Rectal smooth muscle tissue (tissue), 1 donor: Measurements from ENCODE around the gene PEPD.

Source experiments
- H3K27ac ChIP-seq: one replicate; pipeline ENCODE4 v1.7.0; 2013; ENCODE audit warnings: low read depth, low read length, inconsistent platforms
- H3K27me3 ChIP-seq: one replicate; pipeline ENCODE4 v1.7.0; 2013; ENCODE audit warnings: low read length; ENCODE audit not compliant: control insufficient read depth, insufficient read depth
- H3K36me3 ChIP-seq: one replicate; pipeline ENCODE4 v1.7.0; 2013; ENCODE audit warnings: low read length; ENCODE audit not compliant: control insufficient read depth, insufficient read depth
- H3K4me1 ChIP-seq: one replicate; pipeline ENCODE4 v1.7.0; 2013; ENCODE audit warnings: low read length; ENCODE audit not compliant: control insufficient read depth, insufficient read depth
- H3K4me3 ChIP-seq: one replicate; pipeline ENCODE4 v1.7.0; 2013; ENCODE audit warnings: low read length
- H3K9ac ChIP-seq: one replicate; pipeline ENCODE4 v1.7.0; 2013; ENCODE audit warnings: low read length

The PEPD gene

GRCh38 chr19:33532859-33533460 is 11.4 kb upstream of the PEPD start:
- Histone ChIP-seq H3K27me3 (no peaks in the 10 kb centered on the region), H3K36me3 (no peaks in the 10 kb centered on the region), H3K4me3 (no peak overlapping the region), H3K4me1 (no peaks in the 10 kb centered on the region), H3K27ac (no peak overlapping the region), H3K9ac (no peak overlapping the region)

DNA sequence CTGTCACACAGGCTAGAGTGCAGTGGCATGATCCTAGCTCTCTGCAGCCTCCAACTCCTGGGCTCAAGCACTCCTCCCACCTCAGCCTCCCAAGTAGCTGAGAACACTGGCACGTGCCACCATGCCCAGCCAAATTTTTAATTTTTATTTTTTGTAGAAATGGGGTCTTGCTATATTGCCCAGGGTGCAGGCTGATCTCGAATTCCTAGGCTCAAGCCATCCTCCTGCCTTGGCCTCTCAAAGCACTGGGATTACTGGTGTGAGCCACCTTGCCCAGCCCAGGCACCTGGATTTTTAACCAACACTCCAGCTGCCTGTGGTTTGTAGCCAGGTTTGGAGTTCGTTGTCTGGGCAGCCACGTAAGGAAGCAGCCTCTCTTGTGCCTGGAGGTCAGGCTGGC is 9.3 kb upstream of the PEPD start:
- Histone ChIP-seq H3K9ac (no peak overlapping the region), H3K27me3 (no peaks in the 10 kb centered on the region), H3K4me3 (no peak overlapping the region), H3K36me3 (no peaks in the 10 kb centered on the region), H3K4me1 (no peaks in the 10 kb centered on the region), H3K27ac (no peak overlapping the region)

- no peaks in the 10 kb centered on the region for H3K36me3 ChIP-seq
- no peak overlapping the region for H3K9ac ChIP-seq
- no peak overlapping the region for H3K27ac ChIP-seq
- H3K4me3 ChIP-seq: no peak overlapping the region
- H3K4me1 ChIP-seq: no peaks in the 10 kb centered on the region
- no peaks in the 10 kb centered on the region for H3K27me3 ChIP-seq
Observed at GRCh38 chr19:33530296-33530695, 8.7 kb upstream of the PEPD start.

- no peaks in the 10 kb centered on the region for H3K36me3 ChIP-seq
- H3K4me3 ChIP-seq: no peak overlapping the region
- H3K9ac ChIP-seq: no peak overlapping the region
- H3K27ac ChIP-seq: no peak overlapping the region
- no peaks in the 10 kb centered on the region for H3K27me3 ChIP-seq
- H3K4me1 ChIP-seq: no peaks in the 10 kb centered on the region
Observed at GRCh38 chr19:33529094-33529676, 7.6 kb upstream of the PEPD start.

GRCh38 chr19:33528404-33528803 is 6.8 kb upstream of the PEPD start:
- Histone ChIP-seq H3K36me3 (no peaks in the 10 kb centered on the region), H3K9ac (no peak overlapping the region), H3K4me3 (no peak overlapping the region), H3K27ac (no peak overlapping the region), H3K27me3 (no peaks in the 10 kb centered on the region), H3K4me1 (no peaks in the 10 kb centered on the region)

- H3K4me3 ChIP-seq: no peak overlapping the region
- H3K9ac ChIP-seq: no peak overlapping the region
- no peak overlapping the region for H3K27ac ChIP-seq
- peaks cover 2% of the 10 kb centered on the region for H3K4me1 ChIP-seq
- no peaks in the 10 kb centered on the region for H3K36me3 ChIP-seq
- H3K27me3 ChIP-seq: peaks cover 2% of the 10 kb centered on the region
Observed at GRCh38 chr19:33527125-33527524, 5.5 kb upstream of the PEPD start.

GRCh38 chr19:33524024-33524664 is 2.6 kb upstream of the PEPD start:
- H3K27me3 ChIP-seq: peaks cover 2% of the 10 kb centered on the region
- H3K27ac ChIP-seq: no peak overlapping the region
- H3K4me3 ChIP-seq: no peak overlapping the region
- H3K36me3 ChIP-seq: no peaks in the 10 kb centered on the region
- peaks cover 7% of the 10 kb centered on the region for H3K4me1 ChIP-seq
- H3K9ac ChIP-seq: no peak overlapping the region

GRCh38 chr19:33523167-33523566 is 1.6 kb upstream of the PEPD start:
- peaks cover 2% of the 10 kb centered on the region for H3K27me3 ChIP-seq
- no peak overlapping the region for H3K27ac ChIP-seq
- H3K36me3 ChIP-seq: no peaks in the 10 kb centered on the region
- peaks cover 7% of the 10 kb centered on the region for H3K4me1 ChIP-seq
- no peak overlapping the region for H3K9ac ChIP-seq
- H3K4me3 ChIP-seq: no peak overlapping the region

DNA sequence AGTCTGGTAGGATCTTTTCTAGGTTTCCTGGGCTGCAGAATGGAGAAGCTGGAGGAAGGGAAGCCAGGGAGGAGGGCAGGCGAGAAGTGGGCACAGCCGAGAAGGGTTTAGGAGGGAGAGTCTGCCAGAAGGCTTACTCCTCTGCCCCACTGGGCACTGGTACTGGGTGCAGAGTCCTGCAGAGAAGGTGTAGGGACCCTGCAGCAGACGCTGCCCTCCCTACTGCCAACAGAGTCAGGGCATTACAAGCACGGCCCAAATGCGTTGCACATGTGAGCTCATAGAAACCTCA is 726 bp upstream of the PEPD start:
- Histone ChIP-seq H3K4me3 (peak overlapping the region; percentile 50), H3K36me3 (no peaks in the 10 kb centered on the region), H3K9ac (no peak overlapping the region), H3K27me3 (peaks cover 2% of the 10 kb centered on the region), H3K27ac (no peak overlapping the region), H3K4me1 (peaks cover 7% of the 10 kb centered on the region)

DNA sequence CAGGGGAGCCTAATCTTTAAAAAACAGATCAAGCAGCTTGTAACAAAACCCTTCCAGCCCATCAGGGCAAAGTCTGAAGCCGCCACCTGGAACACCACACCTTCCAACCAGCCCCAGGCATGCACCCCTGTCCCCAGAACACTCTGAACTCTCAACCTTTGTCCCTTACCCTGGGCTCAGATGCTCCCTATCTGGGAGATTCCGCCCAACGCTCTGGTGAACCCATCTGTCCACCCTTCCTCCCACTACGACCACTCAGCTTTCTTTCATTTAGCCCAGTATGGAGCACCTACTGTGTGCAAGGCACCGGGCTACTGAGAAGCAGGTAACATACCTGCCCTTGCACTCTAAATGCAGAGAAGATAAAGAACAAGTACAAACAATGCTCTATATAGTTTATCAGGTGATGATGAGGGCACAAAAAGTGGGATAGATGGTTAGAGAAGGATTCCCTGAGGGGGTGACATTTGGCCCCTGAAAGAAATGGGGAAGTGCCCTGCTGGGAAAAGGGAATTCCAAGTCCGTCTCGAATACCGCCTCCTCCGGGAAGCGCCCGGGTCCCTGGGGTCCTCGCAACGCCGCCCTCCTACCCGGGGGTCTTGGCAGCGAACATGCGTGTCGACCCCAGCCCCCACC is 629 bp downstream of the PEPD start:
- Histone ChIP-seq H3K27ac (no peak overlapping the region), H3K4me1 (peaks cover 7% of the 10 kb centered on the region), H3K9ac (no peak overlapping the region), H3K4me3 (peak overlapping the region; percentile 82), H3K27me3 (peaks cover 2% of the 10 kb centered on the region), H3K36me3 (no peaks in the 10 kb centered on the region)

GRCh38 chr19:33520048-33520643 is 1.4 kb downstream of the PEPD start:
- Histone ChIP-seq H3K36me3 (no peaks in the 10 kb centered on the region), H3K27ac (no peak overlapping the region), H3K4me1 (peaks cover 7% of the 10 kb centered on the region), H3K4me3 (no peak overlapping the region), H3K27me3 (peaks cover 2% of the 10 kb centered on the region), H3K9ac (no peak overlapping the region)

DNA sequence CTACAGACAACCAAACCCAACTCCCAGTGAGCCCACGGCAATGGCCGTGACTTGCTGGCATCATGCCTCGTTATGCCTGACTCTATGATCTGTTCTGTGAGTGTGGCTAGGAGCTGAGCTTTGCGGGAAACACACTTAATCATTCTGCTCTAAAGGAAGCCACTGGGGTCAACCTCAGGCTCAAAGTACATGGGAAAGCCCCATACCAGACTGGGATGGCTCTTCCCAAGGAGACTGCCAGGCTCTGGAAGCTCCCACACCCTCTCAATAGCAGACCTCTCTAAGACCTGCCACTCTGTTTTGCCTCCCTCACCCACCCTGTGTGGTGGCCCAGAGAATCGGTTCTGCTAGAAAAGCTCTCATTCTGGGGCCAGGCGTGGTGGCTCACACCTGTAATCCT is 2.2 kb downstream of the PEPD start:
- Histone ChIP-seq H3K27ac (no peak overlapping the region), H3K4me1 (peaks cover 7% of the 10 kb centered on the region), H3K27me3 (peaks cover 2% of the 10 kb centered on the region), H3K36me3 (no peaks in the 10 kb centered on the region), H3K9ac (no peak overlapping the region), H3K4me3 (no peak overlapping the region)
